Upper lobe of left lung (tissue), 4 donors: ENCODE measurements around the gene APBB2.

ENCODE experiments used
- CTCF ChIP-seq, 6 experiments: fragments of 450-650 bp in 4 of 6; fragments of 200-600 bp in 2 of 6; sonication (generic) in 2 of 6; IDR thresholded peaks; one replicate each; pipeline ENCODE4 v1.5.1; 2016 to 2019; ENCODE audit warnings: antibody characterized with exemption in 6 of 6
- POLR2A ChIP-seq, 4 donors: fragments of 450-650 bp; IDR thresholded peaks; one replicate each; pipeline ENCODE4 v1.5.1; 2016 to 2017; ENCODE audit warnings: antibody characterized with exemption in 4 of 4, mild to moderate bottlenecking in 2 of 4

- TF ChIP-seq CTCF (IDR thresholded peaks at IDR 0.05): no peak
- TF ChIP-seq POLR2A (IDR thresholded peaks at IDR 0.05): no peak
These were observed 244.8 kb downstream of the APBB2 start for GRCh38 chr4:40969501-40969900.
